ENCODE measurements around the gene SLC33A1. TPM values are rescaled to one million over a fixed set of nuclear protein-coding genes. Genes with fewer than 3 reads are reported as not detected.
A peak's percentile ranks its signal among the peaks of the same experiment; 100 is the strongest.

SLC33A1 gene
- total RNA-seq, 1 donor from 2014 or later = 24.4 TPM

DNA sequence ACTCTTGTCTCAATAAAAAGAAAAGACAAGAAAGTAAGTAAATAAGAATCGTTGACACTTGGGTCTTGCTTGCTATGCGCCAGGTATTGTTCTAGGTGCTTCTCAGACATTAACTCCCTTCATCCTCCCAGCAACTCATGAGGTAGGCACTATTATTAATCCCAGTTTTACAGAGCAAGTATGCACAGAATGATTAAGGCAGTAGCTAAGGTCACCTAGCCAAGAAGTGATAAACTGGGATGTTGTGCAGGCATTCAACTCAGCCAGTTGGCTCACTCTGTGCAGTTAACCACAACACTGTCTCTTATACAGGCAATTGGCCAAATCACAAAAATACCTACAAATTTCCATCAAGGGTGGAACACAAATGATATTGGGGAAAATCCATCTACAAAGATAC, 46.4 kb downstream of the SLC33A1 start:
- Mint-ChIP-seq H3K4me3 (no peak overlapping the region), H3K36me3 (peaks cover 4% of the 10 kb centered on the region), H3K27ac (no peak overlapping the region), H3K4me1 (ENCODE audit: unreplicated experiment) (no peaks in the 10 kb centered on the region), H3K9me3 (no peaks in the 10 kb centered on the region), H3K27me3 (no peaks in the 10 kb centered on the region)
- TF ChIP-seq, protein P1, sequence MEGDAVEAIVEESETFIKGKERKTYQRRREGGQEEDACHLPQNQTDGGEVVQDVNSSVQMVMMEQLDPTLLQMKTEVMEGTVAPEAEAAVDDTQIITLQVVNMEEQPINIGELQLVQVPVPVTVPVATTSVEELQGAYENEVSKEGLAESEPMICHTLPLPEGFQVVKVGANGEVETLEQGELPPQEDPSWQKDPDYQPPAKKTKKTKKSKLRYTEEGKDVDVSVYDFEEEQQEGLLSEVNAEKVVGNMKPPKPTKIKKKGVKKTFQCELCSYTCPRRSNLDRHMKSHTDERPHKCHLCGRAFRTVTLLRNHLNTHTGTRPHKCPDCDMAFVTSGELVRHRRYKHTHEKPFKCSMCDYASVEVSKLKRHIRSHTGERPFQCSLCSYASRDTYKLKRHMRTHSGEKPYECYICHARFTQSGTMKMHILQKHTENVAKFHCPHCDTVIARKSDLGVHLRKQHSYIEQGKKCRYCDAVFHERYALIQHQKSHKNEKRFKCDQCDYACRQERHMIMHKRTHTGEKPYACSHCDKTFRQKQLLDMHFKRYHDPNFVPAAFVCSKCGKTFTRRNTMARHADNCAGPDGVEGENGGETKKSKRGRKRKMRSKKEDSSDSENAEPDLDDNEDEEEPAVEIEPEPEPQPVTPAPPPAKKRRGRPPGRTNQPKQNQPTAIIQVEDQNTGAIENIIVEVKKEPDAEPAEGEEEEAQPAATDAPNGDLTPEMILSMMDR (conservative IDR thresholded peaks at IDR 0.05) = no peak
- no peak for DNase-seq (ENCODE audit: extremely low spot score, unreplicated experiment)

DNA sequence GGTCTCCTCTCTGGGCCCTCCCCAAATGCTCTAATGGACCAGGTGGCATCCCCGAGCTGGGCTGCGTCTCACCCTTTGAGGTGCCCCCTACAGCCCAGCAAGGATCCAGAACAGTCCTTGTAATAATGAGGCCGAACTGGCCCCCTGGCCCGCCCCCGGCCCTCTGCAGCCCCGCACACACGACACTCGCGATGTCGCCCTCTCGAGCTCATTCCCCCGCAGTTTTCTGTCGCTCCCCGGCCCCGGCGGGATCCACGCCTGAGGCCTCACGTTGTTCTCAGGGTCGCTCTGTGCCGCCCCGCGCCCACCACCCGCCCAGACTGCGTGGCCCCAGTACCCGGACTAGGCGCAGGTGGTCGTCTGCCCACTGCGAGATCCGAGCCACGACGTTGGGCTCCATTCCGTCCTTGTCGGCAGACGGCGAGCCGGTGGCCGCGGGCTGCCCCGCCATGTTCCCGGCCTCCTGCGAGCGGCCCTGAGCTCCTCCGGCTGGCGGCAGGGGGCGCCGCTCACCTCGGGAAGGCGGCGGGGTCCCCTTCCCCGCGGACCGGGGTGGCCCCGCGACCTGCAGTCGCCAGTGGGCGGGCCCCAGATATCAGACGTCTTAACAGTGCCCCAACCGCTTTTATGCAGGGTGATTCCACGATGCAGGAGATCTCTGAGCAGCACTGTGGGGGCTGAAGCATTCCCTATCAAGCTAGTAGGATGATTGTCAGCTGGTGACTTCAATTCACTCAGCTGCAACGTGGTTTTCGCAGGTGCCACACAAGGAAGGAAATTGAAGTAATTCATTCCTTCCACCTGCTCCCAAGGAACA, 48.2 kb downstream of the SLC33A1 start, which contains the start of gene C3orf33:
C3orf33 (minus strand) TSS at position 477 of the 817 bp plus-strand sequence; CDS start at position 451, 26 bp downstream.
- TF ChIP-seq, protein P1 (conservative IDR thresholded peaks at IDR 0.05) = peak; percentile 93
- Mint-ChIP-seq H3K4me3 (peak within 1 kb of the TSS; percentile 90), H3K27me3 (no peaks in the 10 kb centered on the region), H3K4me1 (ENCODE audit: unreplicated experiment) (no peaks in the 10 kb centered on the region), H3K9me3 (no peaks in the 10 kb centered on the region), H3K27ac (peak within 1 kb of the TSS; percentile 81), H3K36me3 (peaks cover 11% of the 10 kb centered on the region)
- peak; percentile 83 for DNase-seq (ENCODE audit: extremely low spot score, unreplicated experiment)

DNA sequence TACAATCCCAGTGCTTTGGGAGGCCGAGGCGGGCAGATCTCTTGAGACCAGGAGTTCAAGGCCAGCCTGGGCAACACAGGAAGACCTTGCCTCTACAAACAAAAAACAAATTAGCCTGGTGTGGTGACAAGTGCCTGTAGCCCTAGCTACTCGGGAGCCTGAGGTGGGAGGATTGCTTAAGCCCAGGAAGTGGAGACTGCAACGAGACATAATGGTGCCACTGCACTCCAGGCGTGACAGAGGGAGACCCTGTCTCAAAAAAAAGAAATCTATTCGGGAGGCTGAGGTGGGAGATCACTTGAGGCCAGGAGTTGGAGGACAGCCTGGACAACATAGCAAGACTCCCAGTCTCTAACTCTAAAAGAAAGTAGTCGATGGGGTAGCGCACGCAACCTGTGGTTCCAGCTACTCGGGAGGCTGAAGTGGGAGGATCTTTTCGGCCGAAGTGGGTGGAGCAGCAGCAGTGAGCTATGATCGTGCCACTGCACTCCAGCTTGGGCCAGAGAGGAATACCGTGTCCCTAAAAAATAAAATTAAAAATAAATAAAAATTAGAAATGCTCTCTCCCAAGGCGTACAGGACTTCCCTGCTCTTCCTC, 48.9 kb downstream of the SLC33A1 start:
- Mint-ChIP-seq H3K36me3 (peaks cover 11% of the 10 kb centered on the region), H3K27ac (peak overlapping the region; percentile 81), H3K27me3 (no peaks in the 10 kb centered on the region), H3K4me3 (peak overlapping the region; percentile 90), H3K4me1 (ENCODE audit: unreplicated experiment) (no peaks in the 10 kb centered on the region), H3K9me3 (no peaks in the 10 kb centered on the region)
- TF ChIP-seq, protein P1 (conservative IDR thresholded peaks at IDR 0.05) = no peak
- no peak for DNase-seq (ENCODE audit: extremely low spot score, unreplicated experiment)

DNA sequence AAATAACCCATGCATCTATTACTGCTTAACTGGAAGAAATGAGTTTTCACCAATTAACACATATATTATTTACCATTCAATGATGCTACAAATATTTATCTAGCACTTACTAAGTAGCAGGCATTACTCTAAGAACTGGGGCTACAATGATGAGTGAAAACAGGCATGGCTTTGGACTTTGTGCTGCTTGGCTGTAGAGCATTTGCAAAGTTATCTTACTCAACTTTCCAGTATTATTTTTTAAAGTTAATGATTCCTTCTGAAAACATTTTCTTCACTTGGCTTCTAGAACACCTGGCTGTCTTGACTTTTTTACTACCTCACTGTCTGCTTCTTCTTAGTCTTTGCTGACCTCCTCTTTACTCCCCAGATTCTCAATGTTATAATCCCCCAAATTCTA, 49.9 kb downstream of the SLC33A1 start:
- H3K4me1 Mint-ChIP-seq (ENCODE audit: unreplicated experiment) = no peaks in the 10 kb centered on the region
- no peaks in the 10 kb centered on the region for H3K9me3 Mint-ChIP-seq
- no peaks in the 10 kb centered on the region for H3K27me3 Mint-ChIP-seq
- no peak overlapping the region for H3K27ac Mint-ChIP-seq
- peaks cover 19% of the 10 kb centered on the region for H3K36me3 Mint-ChIP-seq
- TF ChIP-seq, protein P1 (conservative IDR thresholded peaks at IDR 0.05) = no peak
- H3K4me3 Mint-ChIP-seq = peak overlapping the region; percentile 53
- no peak for DNase-seq (ENCODE audit: extremely low spot score, unreplicated experiment)

DNA sequence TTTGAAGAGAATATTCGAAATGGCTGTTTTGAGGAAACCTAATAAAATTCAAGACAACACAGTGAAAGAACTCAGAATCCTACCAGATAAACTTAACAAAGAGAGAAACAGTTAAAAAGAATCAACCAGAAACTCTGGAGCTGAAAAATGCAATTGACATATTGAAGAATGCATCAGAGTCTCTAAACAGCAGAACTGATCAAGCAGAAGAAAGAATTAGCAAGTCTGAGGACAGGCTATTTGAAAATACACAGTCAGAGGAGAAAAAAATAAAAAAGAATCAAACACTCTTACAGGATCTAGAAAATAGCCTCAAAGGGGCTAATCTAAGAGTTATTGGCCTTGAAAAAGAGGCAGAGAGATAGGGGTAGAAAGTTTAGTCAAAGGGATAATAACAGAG, 61.7 kb downstream of the SLC33A1 start:
- TF ChIP-seq, protein P1 (conservative IDR thresholded peaks at IDR 0.05) = no peak
- Mint-ChIP-seq H3K36me3 (peaks cover 16% of the 10 kb centered on the region), H3K4me1 (ENCODE audit: unreplicated experiment) (no peaks in the 10 kb centered on the region), H3K27me3 (no peaks in the 10 kb centered on the region), H3K9me3 (peaks cover 4% of the 10 kb centered on the region), H3K27ac (no peak overlapping the region), H3K4me3 (no peak overlapping the region)
- no peak for DNase-seq (ENCODE audit: extremely low spot score, unreplicated experiment)
